ENCODE measurements around the gene SOSTDC1.

Gene SOSTDC1

GRCh38 chr7:16420329-16420648 is 45.2 kb downstream of the SOSTDC1 start:
- TF ChIP-seq, protein P1, sequence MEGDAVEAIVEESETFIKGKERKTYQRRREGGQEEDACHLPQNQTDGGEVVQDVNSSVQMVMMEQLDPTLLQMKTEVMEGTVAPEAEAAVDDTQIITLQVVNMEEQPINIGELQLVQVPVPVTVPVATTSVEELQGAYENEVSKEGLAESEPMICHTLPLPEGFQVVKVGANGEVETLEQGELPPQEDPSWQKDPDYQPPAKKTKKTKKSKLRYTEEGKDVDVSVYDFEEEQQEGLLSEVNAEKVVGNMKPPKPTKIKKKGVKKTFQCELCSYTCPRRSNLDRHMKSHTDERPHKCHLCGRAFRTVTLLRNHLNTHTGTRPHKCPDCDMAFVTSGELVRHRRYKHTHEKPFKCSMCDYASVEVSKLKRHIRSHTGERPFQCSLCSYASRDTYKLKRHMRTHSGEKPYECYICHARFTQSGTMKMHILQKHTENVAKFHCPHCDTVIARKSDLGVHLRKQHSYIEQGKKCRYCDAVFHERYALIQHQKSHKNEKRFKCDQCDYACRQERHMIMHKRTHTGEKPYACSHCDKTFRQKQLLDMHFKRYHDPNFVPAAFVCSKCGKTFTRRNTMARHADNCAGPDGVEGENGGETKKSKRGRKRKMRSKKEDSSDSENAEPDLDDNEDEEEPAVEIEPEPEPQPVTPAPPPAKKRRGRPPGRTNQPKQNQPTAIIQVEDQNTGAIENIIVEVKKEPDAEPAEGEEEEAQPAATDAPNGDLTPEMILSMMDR (conservative IDR thresholded peaks at IDR 0.05; ENCODE audit: low read length), result no peak
- Histone ChIP-seq H3K9me3 (ENCODE audit: insufficient read depth, low read depth, low read length) (0 out of 2 replicates have a peak, but pooled peaks cover 2% of the 10 kb centered on the region), H3K4me3 (ENCODE audit: low read length, poor library complexity, severe bottlenecking) (peak overlapping the region; percentile 76), H3K4me2 (ENCODE audit: low read depth, low read length, poor library complexity, severe bottlenecking) (peak overlapping the region; percentile 61), H4K20me1 (ENCODE audit: insufficient read depth, low read length, poor library complexity, severe bottlenecking) (no peaks in the 10 kb centered on the region), H3K79me2 (ENCODE audit: insufficient read depth, low read length) (no peaks in the 10 kb centered on the region), H3K4me1 (ENCODE audit: insufficient read depth, low read length, poor library complexity, severe bottlenecking) (peaks cover 10% of the 10 kb centered on the region), H2AFZ (ENCODE audit: low read length) (peak overlapping the region; percentile 83), H3K9ac (ENCODE audit: low read depth, low read length, poor library complexity, severe bottlenecking) (peak overlapping the region; percentile 85), H3K27me3 (ENCODE audit: insufficient read depth, low read length, poor library complexity, severe bottlenecking) (no peaks in the 10 kb centered on the region), H3K9me2 (replicated peaks; ENCODE audit: low read depth, low read length) (no peaks in the 10 kb centered on the region), H3F3A (ENCODE audit: low read depth) (no peaks in the 10 kb centered on the region), H3K36me3 (ENCODE audit: insufficient read depth, low read length) (no peaks in the 10 kb centered on the region)

GRCh38 chr7:16419859-16420258 is 45.7 kb downstream of the SOSTDC1 start:
- H3K4me3 ChIP-seq (ENCODE audit: low read length, poor library complexity, severe bottlenecking), result peak overlapping the region; percentile 76
- peak overlapping the region; percentile 85 for H3K9ac ChIP-seq (ENCODE audit: low read depth, low read length, poor library complexity, severe bottlenecking)

GRCh38 chr7:16419126-16419525 is 46.4 kb downstream of the SOSTDC1 start:
- Histone ChIP-seq H3K9me3 (ENCODE audit: insufficient read depth, low read depth, low read length) (0 out of 2 replicates have a peak, but pooled peaks cover 2% of the 10 kb centered on the region), H3K36me3 (ENCODE audit: insufficient read depth, low read length) (no peaks in the 10 kb centered on the region), H3K4me1 (ENCODE audit: insufficient read depth, low read length, poor library complexity, severe bottlenecking) (peaks cover 10% of the 10 kb centered on the region), H3K27me3 (ENCODE audit: insufficient read depth, low read length, poor library complexity, severe bottlenecking) (no peaks in the 10 kb centered on the region), H2AFZ (ENCODE audit: low read length) (no peak overlapping the region), H3F3A (ENCODE audit: low read depth) (no peaks in the 10 kb centered on the region), H3K9me2 (replicated peaks; ENCODE audit: low read depth, low read length) (no peaks in the 10 kb centered on the region), H3K9ac (ENCODE audit: low read depth, low read length, poor library complexity, severe bottlenecking) (no peak overlapping the region), H3K4me3 (ENCODE audit: low read length, poor library complexity, severe bottlenecking) (no peak overlapping the region), H3K79me2 (ENCODE audit: insufficient read depth, low read length) (no peaks in the 10 kb centered on the region), H3K4me2 (ENCODE audit: low read depth, low read length, poor library complexity, severe bottlenecking) (no peak overlapping the region), H4K20me1 (ENCODE audit: insufficient read depth, low read length, poor library complexity, severe bottlenecking) (no peaks in the 10 kb centered on the region)
- TF ChIP-seq EZH2phosphoT487 (IDR thresholded peaks at IDR 0.05; ENCODE audit: borderline replicate concordance), result no peak
- TF ChIP-seq, protein P1 (conservative IDR thresholded peaks at IDR 0.05; ENCODE audit: low read length), result no peak

More at GRCh38 chr7:16419859-16420258, 45.7 kb downstream of the SOSTDC1 start:
- no peaks in the 10 kb centered on the region for H4K20me1 ChIP-seq (ENCODE audit: insufficient read depth, low read length, poor library complexity, severe bottlenecking)
- H3K36me3 ChIP-seq (ENCODE audit: insufficient read depth, low read length), result no peaks in the 10 kb centered on the region
- TF ChIP-seq, protein P1 (conservative IDR thresholded peaks at IDR 0.05; ENCODE audit: low read length), result no peak
- TF ChIP-seq EZH2phosphoT487 (IDR thresholded peaks at IDR 0.05; ENCODE audit: borderline replicate concordance), result no peak
- peak overlapping the region; percentile 83; the same call in 1 of the 2 replicates for H2AFZ ChIP-seq (ENCODE audit: low read length)
- H3K9me2 ChIP-seq (replicated peaks; ENCODE audit: low read depth, low read length), result no peaks in the 10 kb centered on the region
- H3K27me3 ChIP-seq (ENCODE audit: insufficient read depth, low read length, poor library complexity, severe bottlenecking), result no peaks in the 10 kb centered on the region
- H3K4me1 ChIP-seq (ENCODE audit: insufficient read depth, low read length, poor library complexity, severe bottlenecking), result peaks cover 10% of the 10 kb centered on the region
- peak overlapping the region; percentile 61 for H3K4me2 ChIP-seq (ENCODE audit: low read depth, low read length, poor library complexity, severe bottlenecking)
- H3K9me3 ChIP-seq (ENCODE audit: insufficient read depth, low read depth, low read length), result 0 out of 2 replicates have a peak, but pooled peaks cover 2% of the 10 kb centered on the region
- no peaks in the 10 kb centered on the region for H3K79me2 ChIP-seq (ENCODE audit: insufficient read depth, low read length)
- H3F3A ChIP-seq (ENCODE audit: low read depth), result no peaks in the 10 kb centered on the region

Data from Loucy (cell line).